Gastrocnemius medialis (tissue), 4 donors: ENCODE measurements around the gene PRPF19. TPM values are rescaled to one million over a fixed set of nuclear protein-coding genes. Genes with fewer than 3 reads are reported as not detected.

Experiments used
- ATAC-seq, 2 donors: fragments of 150-250 bp; one replicate each; pipeline ENCODE4 v1.9.1; 2016
- DNase-seq, 2 donors: peaks; one replicate each; pipeline ENCODE4 v3.0.0-alpha.2; 2019
- H3K27ac ChIP-seq, 4 donors: fragments of 200-600 bp; sonication (generic); 1 replicate in 1 of 4; 2 replicates in 3 of 4; pipeline ENCODE4 v1.5.1; 2016 to 2018; ENCODE audit warnings: mild to moderate bottlenecking in 2 of 4, moderate library complexity in 1 of 4
- H3K27me3 ChIP-seq, 3 donors: fragments of 200-600 bp; sonication (generic) in 2 of 3; 1 replicate in 1 of 3; 2 replicates in 2 of 3; pipeline versions ENCODE4 v1.5.1 to v1.6.0; 2016 to 2019; ENCODE audit warnings: mild to moderate bottlenecking in 1 of 3, moderate library complexity in 1 of 3
- H3K36me3 ChIP-seq, 2 donors: fragments of 200-600 bp; sonication (generic) in 1 of 2; one replicate each; pipeline ENCODE4 v1.5.1; 2017 to 2018
- H3K4me1 ChIP-seq, 2 donors: fragments of 200-600 bp; sonication (generic) in 1 of 2; one replicate each; pipeline ENCODE4 v1.5.1; 2016 to 2017; ENCODE audit warnings: mild to moderate bottlenecking in 2 of 2
- H3K4me3 ChIP-seq, 4 donors: fragments of 200-600 bp; sonication (generic) in 3 of 4; 1 replicate in 1 of 4; 2 replicates in 3 of 4; pipeline ENCODE4 v1.5.1; 2016 to 2019; ENCODE audit warnings: mild to moderate bottlenecking in 2 of 4
- H3K9me3 ChIP-seq, 3 donors: fragments of 200-600 bp; sonication (generic) in 2 of 3; 1 replicate in 1 of 3; 2 replicates in 2 of 3; pipeline ENCODE4 v1.5.1; 2016 to 2019
- CTCF ChIP-seq, 5 experiments: fragments of 450-650 bp in 3 of 5; fragments of 200-600 bp in 2 of 5; sonication (generic) in 2 of 5; IDR thresholded peaks in 4 of 5; conservative IDR thresholded peaks in 1 of 5; 1 replicate in 4 of 5; 2 replicates in 1 of 5; pipeline ENCODE4 v1.5.1; 2016 to 2019; ENCODE audit warnings: antibody characterized with exemption in 5 of 5, mild to moderate bottlenecking in 3 of 5, moderate library complexity in 3 of 5
- POLR2A ChIP-seq, 2 donors: fragments of 450-650 bp; IDR thresholded peaks; one replicate each; pipeline ENCODE4 v1.6.1; 2017; ENCODE audit warnings: antibody characterized with exemption in 2 of 2, mild to moderate bottlenecking in 2 of 2, moderate library complexity in 2 of 2
- in situ Hi-C, 4 donors: fragments of 200-750 bp; cut with MboI; loops; one replicate each; pipeline versions ENCODE4 v1.15.0 to v1.8.0; 2017; ENCODE audit warnings: low sequenced_read_pairs in 4 of 4
- intact Hi-C: fragments of 100-400 bp; cut with DNase I; formaldehyde crosslinking; loops from one replicate; pipeline ENCODE4 v1.15.1; 2023; ENCODE audit warnings: low total_unique reads
- total RNA-seq, 4 donors: library from RNA; depleted of rRNA; stranded (reverse); fragments of >200 nt; gene quantifications; one replicate each; pipeline versions ENCODE4 v1.1.0 to v1.2.3, GENCODE V29; 2016

PRPF19 gene
- total RNA-seq, 4 donors from 2014 or later, result 55.5 to 75.6 (median 71.9) TPM

- intact Hi-C loops (loop anchor here (5.0 kb wide), 1 partner anchor 37 kb away; no protein-coding TSS in a partner anchor), in situ Hi-C loops (no loop called here)
- H3K9me3 ChIP-seq, result no peaks in the 10 kb centered on the region
- no peaks in the 10 kb centered on the region for H3K36me3 ChIP-seq
- no peak for TF ChIP-seq POLR2A (IDR thresholded peaks at IDR 0.05)
- TF ChIP-seq CTCF (IDR thresholded peaks at IDR 0.05 in 4 of 5, conservative IDR thresholded peaks at IDR 0.05 in 1 of 5), result no peak
- DNase-seq (no peak), ATAC-seq (no peak)
- no peaks in the 10 kb centered on the region for H3K27me3 ChIP-seq
- no peak overlapping the region for H3K27ac ChIP-seq
- H3K4me1 ChIP-seq, result peaks cover 26 to 39% of the 10 kb centered on the region in 2 donors
- H3K4me3 ChIP-seq, result no peak overlapping the region
Observed at GRCh38 chr11:60868682-60869450, 37.5 kb downstream of the PRPF19 start.

GRCh38 chr11:60867871-60868681 is 38.3 kb downstream of the PRPF19 start:
- TF ChIP-seq POLR2A (IDR thresholded peaks at IDR 0.05) (no peak), CTCF (IDR thresholded peaks at IDR 0.05 in 4 of 5, conservative IDR thresholded peaks at IDR 0.05 in 1 of 5) (no peak)
- H3K9me3 ChIP-seq, result no peaks in the 10 kb centered on the region
- H3K27ac ChIP-seq, result no peak overlapping the region
- no peaks in the 10 kb centered on the region for H3K36me3 ChIP-seq
- no peak for ATAC-seq
- no peak for DNase-seq
- intact Hi-C loops (loop anchor here (5.0 kb wide), 1 partner anchor 36 kb away; no protein-coding TSS in a partner anchor), in situ Hi-C loops (no loop called here)
- H3K4me1 ChIP-seq, result peaks cover 20 to 32% of the 10 kb centered on the region in 2 donors
- H3K27me3 ChIP-seq, result no peaks in the 10 kb centered on the region
- H3K4me3 ChIP-seq, result no peak overlapping the region

GRCh38 chr11:60866911-60867870 is 39.2 kb downstream of the PRPF19 start, which contains the start of gene ZP1:
TSS of gene ZP1 (plus strand) at chr11:60867542. CDS start at chr11:60867562, 20 bp downstream.
- Histone ChIP-seq H3K27ac (no peak within 1 kb of the TSS), H3K9me3 (no peaks in the 10 kb centered on the region), H3K4me1 (peaks cover 13 to 25% of the 10 kb centered on the region in 2 donors), H3K36me3 (no peaks in the 10 kb centered on the region), H3K4me3 (no peak within 1 kb of the TSS), H3K27me3 (no peaks in the 10 kb centered on the region)
- ATAC-seq, result no peak
- intact Hi-C loops, result loop anchor here (5.0 kb wide), 1 partner anchor 35 kb away; no protein-coding TSS in a partner anchor
- TF ChIP-seq POLR2A (IDR thresholded peaks at IDR 0.05), result no peak
- no peak for TF ChIP-seq CTCF (IDR thresholded peaks at IDR 0.05 in 4 of 5, conservative IDR thresholded peaks at IDR 0.05 in 1 of 5)
- in situ Hi-C loops, result no loop called here
- DNase-seq, result no peak

- ATAC-seq (no peak), DNase-seq (no peak)
- intact Hi-C loops, result loop anchor here (5.0 kb wide), 1 partner anchor 33 kb away; no protein-coding TSS in a partner anchor
- no peak for TF ChIP-seq CTCF (IDR thresholded peaks at IDR 0.05 in 4 of 5, conservative IDR thresholded peaks at IDR 0.05 in 1 of 5)
- TF ChIP-seq POLR2A (IDR thresholded peaks at IDR 0.05), result no peak
- H3K27ac ChIP-seq, result no peak overlapping the region
- no peaks in the 10 kb centered on the region for H3K36me3 ChIP-seq
- no peak overlapping the region for H3K4me3 ChIP-seq
- H3K27me3 ChIP-seq, result no peaks in the 10 kb centered on the region
- H3K4me1 ChIP-seq, result peaks cover 0 to 5% of the 10 kb centered on the region in 2 donors
- H3K9me3 ChIP-seq, result no peaks in the 10 kb centered on the region
- in situ Hi-C loops, result no loop called here
Observed at GRCh38 chr11:60864856-60865513, 41.4 kb downstream of the PRPF19 start.
